ENCODE measurements around the gene TRIL.
A peak's percentile ranks its signal among the peaks of the same experiment; 100 is the strongest.

Gene TRIL

GRCh38 chr7:28983396-28984190 is 25.5 kb upstream of the TRIL start:
- no peak for DNase-seq

GRCh38 chr7:28981161-28981465 is 23.0 kb upstream of the TRIL start:
- no peak for DNase-seq

- no peak for DNase-seq
These were observed 22.5 kb upstream of the TRIL start for GRCh38 chr7:28980451-28981160.

- no peak for DNase-seq
These were observed 21.6 kb upstream of the TRIL start for GRCh38 chr7:28979776-28980175.

- DNase-seq, result no peak
These were observed 19.8 kb upstream of the TRIL start for GRCh38 chr7:28977881-28978280.

GRCh38 chr7:28976022-28976421 is 17.9 kb upstream of the TRIL start:
- no peak for DNase-seq

- no peak for DNase-seq
These were observed 15.5 kb upstream of the TRIL start for GRCh38 chr7:28973591-28973990.

GRCh38 chr7:28964056-28964455 is 5.9 kb upstream of the TRIL start:
- DNase-seq, result no peak

GRCh38 chr7:28961972-28962371 is 3.8 kb upstream of the TRIL start:
- DNase-seq, result no peak

GRCh38 chr7:28960071-28960840 is 2.1 kb upstream of the TRIL start:
- no peak for DNase-seq

GRCh38 chr7:28958980-28959347 is 834 bp upstream of the TRIL start:
- DNase-seq, result no peak

- DNase-seq, result no peak
These were observed 337 bp downstream of the TRIL start for GRCh38 chr7:28957751-28958234.

- DNase-seq, result no peak
These were observed 923 bp downstream of the TRIL start for GRCh38 chr7:28957064-28957750.

GRCh38 chr7:28956608-28957063 is 1.5 kb downstream of the TRIL start:
- no peak for DNase-seq

GRCh38 chr7:28955718-28956607 is 2.2 kb downstream of the TRIL start:
- peak; percentile 13 for DNase-seq

GRCh38 chr7:28955356-28955717 is 2.8 kb downstream of the TRIL start:
- no peak for DNase-seq

GRCh38 chr7:28954946-28955345 is 3.2 kb downstream of the TRIL start:
- DNase-seq, result no peak

- no peak for DNase-seq
These were observed 3.7 kb downstream of the TRIL start for GRCh38 chr7:28954471-28954870.

GRCh38 chr7:28953633-28954032 is 4.5 kb downstream of the TRIL start:
- DNase-seq, result no peak

- no peak for DNase-seq
These were observed 16.0 kb downstream of the TRIL start for GRCh38 chr7:28942168-28942567.

GRCh38 chr7:28941633-28942032 is 16.5 kb downstream of the TRIL start:
- DNase-seq, result no peak

- no peak for DNase-seq
These were observed 17.3 kb downstream of the TRIL start for GRCh38 chr7:28940741-28941384.

Data from CD4-positive, alpha-beta T cell treated with Interleukin-21 for 1 hour (primary cell).